Panc1 (cell line): ENCODE measurements around the gene TMEM109.

ENCODE experiments used
- POLR2AphosphoS5 ChIP-seq: IDR thresholded peaks from 2 replicates; pipeline ENCODE4 v1.6.1; 2012; ENCODE audit warnings: mild to moderate bottlenecking, low read depth, low read length, moderate library complexity
- TF ChIP-seq, protein P1 (sequence below): fragments of 450-650 bp; IDR thresholded peaks from 2 replicates; pipeline ENCODE4 v1.5.1; 2017; ENCODE audit warnings: mild to moderate bottlenecking

DNA sequence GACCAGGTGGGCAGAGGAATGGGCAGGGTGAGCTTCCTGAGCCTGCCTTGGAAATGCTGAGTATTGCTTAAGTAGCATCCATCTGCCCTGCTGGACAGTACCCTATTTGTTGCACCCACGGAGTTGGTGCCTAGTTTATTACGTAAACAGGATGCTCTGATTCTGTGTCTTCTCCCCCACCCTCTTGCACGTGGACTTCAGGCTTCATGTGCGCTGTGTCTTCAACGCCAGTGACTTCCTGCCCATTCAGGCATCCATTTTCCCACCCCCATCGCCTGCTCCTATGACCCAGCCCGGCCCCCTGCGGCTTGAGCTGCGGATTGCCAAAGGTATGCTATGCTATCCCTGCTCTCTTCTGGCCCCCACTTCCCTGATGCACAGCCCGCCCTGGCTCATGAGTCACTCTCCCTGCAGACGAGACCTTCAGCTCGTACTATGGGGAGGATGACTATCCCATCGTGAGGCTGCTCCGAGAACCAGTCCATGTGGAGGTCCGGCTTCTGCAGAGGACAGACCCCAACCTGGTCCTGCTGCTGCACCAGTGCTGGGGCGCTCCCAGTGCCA lies 40.9 kb upstream of the TMEM109 start:
- TF ChIP-seq, protein P1, sequence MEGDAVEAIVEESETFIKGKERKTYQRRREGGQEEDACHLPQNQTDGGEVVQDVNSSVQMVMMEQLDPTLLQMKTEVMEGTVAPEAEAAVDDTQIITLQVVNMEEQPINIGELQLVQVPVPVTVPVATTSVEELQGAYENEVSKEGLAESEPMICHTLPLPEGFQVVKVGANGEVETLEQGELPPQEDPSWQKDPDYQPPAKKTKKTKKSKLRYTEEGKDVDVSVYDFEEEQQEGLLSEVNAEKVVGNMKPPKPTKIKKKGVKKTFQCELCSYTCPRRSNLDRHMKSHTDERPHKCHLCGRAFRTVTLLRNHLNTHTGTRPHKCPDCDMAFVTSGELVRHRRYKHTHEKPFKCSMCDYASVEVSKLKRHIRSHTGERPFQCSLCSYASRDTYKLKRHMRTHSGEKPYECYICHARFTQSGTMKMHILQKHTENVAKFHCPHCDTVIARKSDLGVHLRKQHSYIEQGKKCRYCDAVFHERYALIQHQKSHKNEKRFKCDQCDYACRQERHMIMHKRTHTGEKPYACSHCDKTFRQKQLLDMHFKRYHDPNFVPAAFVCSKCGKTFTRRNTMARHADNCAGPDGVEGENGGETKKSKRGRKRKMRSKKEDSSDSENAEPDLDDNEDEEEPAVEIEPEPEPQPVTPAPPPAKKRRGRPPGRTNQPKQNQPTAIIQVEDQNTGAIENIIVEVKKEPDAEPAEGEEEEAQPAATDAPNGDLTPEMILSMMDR = no peak
- TF ChIP-seq POLR2AphosphoS5 = no peak
